ENCODE measurements around the gene FBXO46.
A peak's percentile ranks its signal among the peaks of the same experiment; 100 is the strongest.
"Not testable (repeated sequence)": the region's sequence is repeated elsewhere in the genome, so short reads cannot be mapped to it uniquely, and the experiment has no call there.

The FBXO46 gene

GRCh38 chr19:45766869-45767346 lies 36.2 kb upstream of the FBXO46 start:
- no peak for DNase-seq (ENCODE audit: low read depth)
- peak overlapping the region; percentile 78 for H3K4me3 ChIP-seq (ENCODE audit: low read depth, low read length)

- no peak for DNase-seq (ENCODE audit: low read depth)
- peak overlapping the region; percentile 78 for H3K4me3 ChIP-seq (ENCODE audit: low read depth, low read length)
These were observed 35.7 kb upstream of the FBXO46 start for GRCh38 chr19:45766296-45766868.

- H3K4me3 ChIP-seq (ENCODE audit: low read depth, low read length) = no peak overlapping the region
- DNase-seq (ENCODE audit: low read depth) = no peak
These were observed 35.1 kb upstream of the FBXO46 start for GRCh38 chr19:45765702-45766295.

- no peak overlapping the region for H3K4me3 ChIP-seq (ENCODE audit: low read depth, low read length)
- no peak for DNase-seq (ENCODE audit: low read depth)
These were observed 34.4 kb upstream of the FBXO46 start for GRCh38 chr19:45764945-45765701.

- no peak overlapping the region for H3K4me3 ChIP-seq (ENCODE audit: low read depth, low read length)
- no peak for DNase-seq (ENCODE audit: low read depth)
These were observed 33.8 kb upstream of the FBXO46 start for GRCh38 chr19:45764475-45764874.

- no peak overlapping the region for H3K4me3 ChIP-seq (ENCODE audit: low read depth, low read length)
- no peak for DNase-seq (ENCODE audit: low read depth)
These were observed 33.1 kb upstream of the FBXO46 start for GRCh38 chr19:45763691-45764294.

- DNase-seq (ENCODE audit: low read depth) = no peak
- H3K4me3 ChIP-seq (ENCODE audit: low read depth, low read length) = no peak overlapping the region
These were observed 32.4 kb upstream of the FBXO46 start for GRCh38 chr19:45762870-45763631.

GRCh38 chr19:45761714-45762113 lies 31.0 kb upstream of the FBXO46 start:
- no peak for DNase-seq (ENCODE audit: low read depth)
- no peak overlapping the region for H3K4me3 ChIP-seq (ENCODE audit: low read depth, low read length)

- no peak for DNase-seq (ENCODE audit: low read depth)
- no peak overlapping the region for H3K4me3 ChIP-seq (ENCODE audit: low read depth, low read length)
These were observed 28.2 kb upstream of the FBXO46 start for GRCh38 chr19:45758921-45759320.

- DNase-seq (ENCODE audit: low read depth) = no peak
- H3K4me3 ChIP-seq (ENCODE audit: low read depth, low read length) = no peak overlapping the region
These were observed 27.0 kb upstream of the FBXO46 start for GRCh38 chr19:45757695-45758094.

- no peak for DNase-seq (ENCODE audit: low read depth)
- H3K4me3 ChIP-seq (ENCODE audit: low read depth, low read length) = no peak overlapping the region
These were observed 23.6 kb upstream of the FBXO46 start for GRCh38 chr19:45754323-45754722.

- DNase-seq (ENCODE audit: low read depth) = no peak
- H3K4me3 ChIP-seq (ENCODE audit: low read depth, low read length) = no peak overlapping the region
These were observed 22.9 kb upstream of the FBXO46 start for GRCh38 chr19:45753548-45753947.

GRCh38 chr19:45752639-45753038 lies 21.9 kb upstream of the FBXO46 start:
- H3K4me3 ChIP-seq (ENCODE audit: low read depth, low read length) = no peak overlapping the region
- no peak for DNase-seq (ENCODE audit: low read depth)

GRCh38 chr19:45751483-45751882 lies 20.8 kb upstream of the FBXO46 start:
- H3K4me3 ChIP-seq (ENCODE audit: low read depth, low read length); DNase-seq (ENCODE audit: low read depth): not testable (repeated sequence)

- no peak overlapping the region for H3K4me3 ChIP-seq (ENCODE audit: low read depth, low read length)
- DNase-seq (ENCODE audit: low read depth) = no peak
These were observed 16.8 kb upstream of the FBXO46 start for GRCh38 chr19:45747513-45747912.

- H3K4me3 ChIP-seq (ENCODE audit: low read depth, low read length) = no peak overlapping the region
- DNase-seq (ENCODE audit: low read depth) = no peak
These were observed 16.2 kb upstream of the FBXO46 start for GRCh38 chr19:45746866-45747265.

GRCh38 chr19:45745606-45746005 lies 14.9 kb upstream of the FBXO46 start:
- no peak overlapping the region for H3K4me3 ChIP-seq (ENCODE audit: low read depth, low read length)
- DNase-seq (ENCODE audit: low read depth) = no peak

GRCh38 chr19:45742969-45743368 lies 12.3 kb upstream of the FBXO46 start:
- H3K4me3 ChIP-seq (ENCODE audit: low read depth, low read length) = no peak overlapping the region
- DNase-seq (ENCODE audit: low read depth) = no peak

GRCh38 chr19:45739498-45740439 lies 9.1 kb upstream of the FBXO46 start:
- no peak overlapping the region for H3K4me3 ChIP-seq (ENCODE audit: low read depth, low read length)
- no peak for DNase-seq (ENCODE audit: low read depth)
